NOMO-1 (cell line): ENCODE results near the gene ACBD6.

Source experiments
- DNase-seq, 2 experiments: peaks; one replicate each; lab custom pipeline; 2025; ENCODE audit not compliant: unreplicated experiment in 2 of 2; lab: John Stamatoyannopoulos, UW

ACBD6 gene

GRCh38 chr1:180248731-180249681 is 253.4 kb downstream of the ACBD6 start:
- no peak for DNase-seq

DNA sequence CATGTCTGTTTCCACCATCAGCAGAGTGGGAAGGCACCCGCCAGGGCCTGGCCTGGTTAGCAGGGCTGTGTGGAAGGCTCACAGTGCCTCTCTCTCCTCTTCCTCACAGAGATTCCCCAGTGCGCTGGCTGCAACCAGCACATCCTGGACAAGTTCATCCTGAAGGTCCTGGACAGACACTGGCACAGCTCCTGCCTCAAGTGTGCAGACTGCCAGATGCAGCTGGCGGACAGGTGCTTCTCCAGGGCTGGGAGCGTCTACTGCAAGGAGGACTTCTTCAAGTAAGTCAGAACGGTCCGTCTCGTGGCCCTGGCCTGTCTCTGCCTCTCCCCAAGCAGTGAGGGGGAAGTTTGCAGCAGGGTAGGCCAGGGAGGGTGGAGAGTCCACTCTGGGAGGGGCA is 254.2 kb downstream of the ACBD6 start:
- DNase-seq = no peak

- no peak for DNase-seq
Measured at GRCh38 chr1:180247580-180247979, 254.8 kb downstream of the ACBD6 start.

DNA sequence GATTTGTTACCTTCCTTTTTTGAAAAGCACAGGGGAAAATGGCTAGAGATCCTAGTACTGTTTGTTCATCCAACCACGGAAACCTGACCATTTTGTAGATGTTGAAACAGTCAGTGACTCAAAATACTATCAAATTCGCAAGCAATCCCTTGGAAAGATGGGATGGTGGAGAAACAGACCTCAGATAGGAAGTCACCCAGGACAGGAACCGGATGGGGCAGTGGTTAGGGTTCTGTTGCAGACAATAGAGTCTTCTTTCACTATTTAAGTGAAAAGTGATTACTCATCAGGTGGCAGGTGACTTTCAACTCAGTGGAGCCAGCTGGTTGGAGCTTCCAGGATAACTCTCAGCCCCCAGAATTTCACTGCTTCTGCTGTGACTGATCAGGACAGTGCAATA is 255.3 kb downstream of the ACBD6 start:
- DNase-seq = no peak

GRCh38 chr1:180246579-180246978 is 255.8 kb downstream of the ACBD6 start:
- DNase-seq = no peak

DNA sequence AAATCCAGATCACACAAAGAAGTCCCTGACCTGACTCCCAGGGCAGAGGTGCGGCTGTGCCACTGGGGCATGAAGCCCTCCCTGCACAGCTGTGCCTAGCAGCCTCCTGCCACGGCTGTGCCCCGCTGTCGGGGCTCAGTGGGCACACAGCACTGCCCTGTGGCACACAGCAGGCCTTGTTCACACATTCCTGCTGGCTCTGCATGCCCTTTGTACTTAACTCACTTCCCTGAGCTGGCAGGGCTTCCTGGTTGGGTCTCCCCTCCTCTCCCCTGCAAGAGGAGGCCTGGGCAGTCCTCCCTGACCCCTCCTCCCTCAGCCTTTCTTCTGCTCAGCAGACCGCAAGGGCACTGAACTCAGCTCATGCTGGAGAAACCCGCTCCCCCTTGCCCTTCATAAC is 257.5 kb downstream of the ACBD6 start:
- no peak for DNase-seq

DNA sequence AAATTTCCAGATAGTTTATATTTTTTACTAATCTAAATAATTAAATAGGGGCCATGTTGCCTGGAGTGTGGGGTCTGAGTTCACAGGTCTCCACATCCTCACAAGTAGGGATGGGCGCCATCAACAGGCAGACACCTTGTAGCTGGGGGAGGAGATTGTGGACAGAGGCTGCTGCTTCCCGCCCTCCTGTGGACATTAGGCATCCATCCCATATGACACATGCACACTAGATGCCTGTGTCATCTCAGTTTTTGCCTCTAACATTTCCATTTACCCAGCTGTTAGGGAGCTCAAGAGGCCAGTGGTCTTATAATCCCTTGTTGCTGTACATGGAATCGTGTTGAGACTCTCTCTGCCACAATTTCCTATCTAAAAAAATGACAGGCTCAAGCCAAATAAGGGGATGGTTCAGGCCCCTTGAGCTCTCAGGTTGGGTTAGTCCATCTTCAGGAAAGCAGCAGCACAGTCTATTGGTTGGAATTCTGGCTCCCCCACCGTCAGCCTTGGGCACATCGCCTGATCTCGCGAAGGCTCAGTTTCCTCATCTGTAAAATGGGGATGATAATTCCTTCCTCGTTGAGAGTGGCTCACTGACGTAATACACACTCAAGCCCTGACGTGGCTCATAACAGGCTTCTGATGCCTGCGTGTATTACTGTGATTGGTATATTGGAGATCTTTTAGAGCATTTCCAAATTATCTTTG is 258.7 kb downstream of the ACBD6 start:
- no peak for DNase-seq

- DNase-seq = no peak
Measured at GRCh38 chr1:180241716-180242544, 260.4 kb downstream of the ACBD6 start.

DNA sequence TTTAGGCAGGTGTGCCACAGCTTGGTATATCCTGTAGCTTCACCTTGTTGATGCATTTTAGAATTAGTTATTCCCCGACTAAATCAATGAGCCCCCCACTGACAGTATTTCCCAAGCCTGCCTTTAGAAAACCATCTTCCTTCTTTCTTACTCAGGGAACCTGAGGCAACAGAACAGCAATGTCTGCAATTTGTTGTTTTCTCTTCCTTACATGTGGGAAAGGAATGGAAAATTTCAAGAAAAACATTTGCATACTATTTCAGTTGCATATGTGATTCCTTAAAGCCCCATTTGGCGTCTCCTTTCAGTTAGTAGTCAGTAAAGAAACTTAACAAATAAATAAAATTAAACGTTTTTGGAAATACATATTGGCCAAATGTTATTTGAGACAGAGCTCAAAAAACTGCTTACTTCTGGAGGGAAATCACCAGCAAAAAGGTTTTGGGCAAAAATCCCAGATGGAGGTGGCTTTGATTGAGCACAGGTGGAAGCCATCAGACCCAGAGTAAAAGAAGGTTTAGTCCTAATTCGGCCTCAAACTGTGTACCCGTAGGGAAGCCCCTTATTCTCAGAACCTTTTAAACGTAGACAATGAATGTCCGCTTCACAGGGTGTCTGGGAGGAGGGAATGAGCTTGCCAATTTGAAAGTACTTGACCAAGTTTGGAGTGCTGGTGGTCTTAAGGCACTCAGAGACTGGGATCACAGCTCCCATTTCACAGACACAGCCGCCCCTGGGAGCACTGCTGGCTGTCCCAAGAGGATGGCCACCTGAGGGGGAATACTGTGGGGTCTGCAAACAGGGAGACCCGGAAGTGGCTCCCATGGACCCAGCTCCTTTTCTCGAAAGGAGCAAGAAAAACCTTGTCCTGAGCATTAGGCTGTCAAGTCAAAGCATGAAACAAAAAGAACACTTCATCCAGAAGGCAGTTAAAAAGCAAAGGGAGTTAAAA is 263.0 kb downstream of the ACBD6 start:
- no peak for DNase-seq

GRCh38 chr1:180238675-180239074 is 263.7 kb downstream of the ACBD6 start:
- no peak for DNase-seq
